ENCODE results near the gene MEIOSIN. TPM values are rescaled to one million over a fixed set of nuclear protein-coding genes. Genes with fewer than 3 reads are reported as not detected.

The MEIOSIN gene
- total and polyA plus RNA-seq, 2 donors (not counting 1 experiment from before 2014, with no cell fraction given), result not detected

DNA sequence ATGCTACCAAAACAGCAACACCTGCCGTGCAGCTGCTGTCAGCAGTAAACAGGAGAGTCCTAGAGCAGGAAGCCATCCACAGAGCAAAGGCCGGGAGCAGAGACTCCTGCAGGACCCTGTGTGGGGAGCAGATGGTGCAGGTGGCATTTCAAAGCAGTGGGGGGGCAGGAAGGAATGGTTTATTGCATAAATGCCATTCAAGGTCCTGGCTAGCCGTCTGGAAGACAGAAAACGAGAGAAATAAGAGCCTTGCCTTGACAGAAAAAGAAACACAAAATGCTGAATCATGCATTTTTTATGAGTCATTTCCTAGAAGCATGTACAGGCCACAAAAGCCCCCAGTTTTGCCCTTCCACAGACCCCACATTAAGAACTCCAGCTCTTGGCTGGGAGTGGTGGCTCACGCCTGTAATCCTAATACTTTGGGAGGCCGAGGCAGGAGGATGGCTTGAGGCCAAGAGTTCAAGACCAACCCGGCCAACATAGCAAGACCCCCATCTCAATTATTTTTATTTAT is 76.5 kb downstream of the MEIOSIN start:
- ChIA-PET POLR2A (interaction anchor here (0.6 to 0.7 kb wide), 2 partner anchors 27 to 1237 kb away, joined by 5 to 10 read pairs; no protein-coding TSS in a partner anchor), CTCF (no interaction called here)
- H3K4me3 ChIP-seq (ENCODE audit: control extremely low read depth in 1 of 5, extremely low read depth in 1 of 5, insufficient read depth in 1 of 5, low read depth in 2 of 5, low read length in 4 of 5), result no peak overlapping the region
- ATAC-seq (ENCODE audit: low read depth) (no peak), DNase-seq (no peak)
- no peaks in the 10 kb centered on the region for H3K79me2 ChIP-seq (ENCODE audit: control insufficient read depth, insufficient read depth, low read length)
- H3K36me3 ChIP-seq (replicated peaks in 1 of 2; ENCODE audit: control extremely low read depth in 1 of 2, control insufficient read depth in 1 of 2, extremely low read depth in 1 of 2, insufficient read depth in 2 of 2, low read length in 1 of 2), result no peaks in the 10 kb centered on the region
- WGBS (ENCODE audit: insufficient coverage), result 3% methylated on average over 4 of the region's 7 CpGs
- intact Hi-C loops (cut with micrococcal nuclease), result no loop called here
- TF ChIP-seq, protein P1, sequence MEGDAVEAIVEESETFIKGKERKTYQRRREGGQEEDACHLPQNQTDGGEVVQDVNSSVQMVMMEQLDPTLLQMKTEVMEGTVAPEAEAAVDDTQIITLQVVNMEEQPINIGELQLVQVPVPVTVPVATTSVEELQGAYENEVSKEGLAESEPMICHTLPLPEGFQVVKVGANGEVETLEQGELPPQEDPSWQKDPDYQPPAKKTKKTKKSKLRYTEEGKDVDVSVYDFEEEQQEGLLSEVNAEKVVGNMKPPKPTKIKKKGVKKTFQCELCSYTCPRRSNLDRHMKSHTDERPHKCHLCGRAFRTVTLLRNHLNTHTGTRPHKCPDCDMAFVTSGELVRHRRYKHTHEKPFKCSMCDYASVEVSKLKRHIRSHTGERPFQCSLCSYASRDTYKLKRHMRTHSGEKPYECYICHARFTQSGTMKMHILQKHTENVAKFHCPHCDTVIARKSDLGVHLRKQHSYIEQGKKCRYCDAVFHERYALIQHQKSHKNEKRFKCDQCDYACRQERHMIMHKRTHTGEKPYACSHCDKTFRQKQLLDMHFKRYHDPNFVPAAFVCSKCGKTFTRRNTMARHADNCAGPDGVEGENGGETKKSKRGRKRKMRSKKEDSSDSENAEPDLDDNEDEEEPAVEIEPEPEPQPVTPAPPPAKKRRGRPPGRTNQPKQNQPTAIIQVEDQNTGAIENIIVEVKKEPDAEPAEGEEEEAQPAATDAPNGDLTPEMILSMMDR (IDR thresholded peaks at IDR 0.05), result no peak
- no peak for TF ChIP-seq EZH2 (IDR thresholded peaks at IDR 0.05; ENCODE audit: borderline replicate concordance, insufficient read depth, low read depth, low read length, poor library complexity, severe bottlenecking)
- no peak overlapping the region for H3K27ac ChIP-seq (ENCODE audit: low read length in 2 of 2)
- Mint-ChIP-seq H3K4me1 (peaks cover 2% of the 10 kb centered on the region), H3K9me3 (ENCODE audit: insufficient read depth) (no peaks in the 10 kb centered on the region), H3K4me3 (no peak overlapping the region), H3K27me3 (peaks cover 3% of the 10 kb centered on the region), H3K27ac (no peak overlapping the region)
- peaks cover 2% of the 10 kb centered on the region in 2 donors for H3K4me1 ChIP-seq (ENCODE audit: control insufficient read depth in 2 of 2, insufficient read depth in 2 of 2, low read length in 2 of 2)
- no peak overlapping the region for H2AFZ ChIP-seq (ENCODE audit: insufficient read depth, low read depth, low read length, poor library complexity, severe bottlenecking)
- peaks cover 0 to 4% (median 0%) of the 10 kb centered on the region in 3 donors for H3K9me3 ChIP-seq (ENCODE audit: control extremely low read depth in 1 of 3, control insufficient read depth in 2 of 3, insufficient read depth in 1 of 3, low read length in 2 of 3)
- peaks cover 0 to 5% (median 2%) of the 10 kb centered on the region in 4 experiments for H3K27me3 ChIP-seq (replicated peaks in 1 of 4; ENCODE audit: control extremely low read depth in 1 of 4, control insufficient read depth in 3 of 4, insufficient read depth in 4 of 4, low read length in 3 of 4)
- H3K4me2 ChIP-seq (replicated peaks; ENCODE audit: low read depth, low read length, poor library complexity, severe bottlenecking), result no peak overlapping the region
- H3K9ac ChIP-seq (ENCODE audit: low read length), result no peak overlapping the region
- H4K20me1 ChIP-seq (ENCODE audit: control insufficient read depth, insufficient read depth, low read length, poor library complexity, severe bottlenecking), result no peaks in the 10 kb centered on the region

DNA sequence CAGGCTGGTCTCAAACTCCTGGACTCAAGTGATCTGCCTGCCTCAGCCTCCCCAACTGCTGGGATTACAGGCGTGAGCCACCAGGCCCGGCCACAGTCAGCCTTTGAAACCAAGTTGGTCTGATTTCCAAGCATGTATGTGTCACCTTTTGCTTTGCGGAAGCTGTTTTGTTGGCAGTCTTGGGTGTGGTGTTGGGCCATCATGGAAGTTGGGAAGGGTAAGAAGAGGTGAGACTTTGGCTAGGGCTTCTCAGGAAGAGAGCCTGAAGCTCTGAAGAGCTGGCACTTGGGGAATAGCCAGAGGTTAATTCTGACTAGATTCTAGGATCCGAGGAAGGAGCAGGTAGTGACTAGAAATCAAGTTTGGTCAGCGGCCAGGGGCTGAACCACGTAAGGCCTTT is 79.1 kb downstream of the MEIOSIN start:
- no peak for DNase-seq
- TF ChIP-seq EZH2 (IDR thresholded peaks at IDR 0.05; ENCODE audit: borderline replicate concordance, insufficient read depth, low read depth, low read length, poor library complexity, severe bottlenecking), result no peak
- TF ChIP-seq, protein P1 (IDR thresholded peaks at IDR 0.05), result no peak
- ChIA-PET POLR2A (no interaction called here), CTCF (interaction anchor here (1.4 kb wide), 1 partner anchor 12 kb away, joined by 4 read pairs; no protein-coding TSS in a partner anchor)
- 96% methylated on average over 5 of the region's 6 CpGs for WGBS (ENCODE audit: insufficient coverage)
- Histone ChIP-seq H3K27me3 (replicated peaks in 1 of 4; ENCODE audit: control extremely low read depth in 1 of 4, control insufficient read depth in 3 of 4, insufficient read depth in 4 of 4, low read length in 3 of 4) (peaks cover 0 to 8% (median 3%) of the 10 kb centered on the region in 4 experiments), H3K9ac (ENCODE audit: low read length) (no peak overlapping the region), H3K4me3 (ENCODE audit: control extremely low read depth in 1 of 5, extremely low read depth in 1 of 5, insufficient read depth in 1 of 5, low read depth in 2 of 5, low read length in 4 of 5) (no peak overlapping the region), H3K9me3 (ENCODE audit: control extremely low read depth in 1 of 3, control insufficient read depth in 2 of 3, insufficient read depth in 1 of 3, low read length in 2 of 3) (no peaks in the 10 kb centered on the region), H3K79me2 (ENCODE audit: control insufficient read depth, insufficient read depth, low read length) (no peaks in the 10 kb centered on the region), H4K20me1 (ENCODE audit: control insufficient read depth, insufficient read depth, low read length, poor library complexity, severe bottlenecking) (peaks cover 9% of the 10 kb centered on the region), H3K4me2 (replicated peaks; ENCODE audit: low read depth, low read length, poor library complexity, severe bottlenecking) (no peak overlapping the region), H3K4me1 (ENCODE audit: control insufficient read depth in 2 of 2, insufficient read depth in 2 of 2, low read length in 2 of 2) (peaks cover 16 to 19% of the 10 kb centered on the region in 2 donors), H2AFZ (ENCODE audit: insufficient read depth, low read depth, low read length, poor library complexity, severe bottlenecking) (no peak overlapping the region), H3K27ac (ENCODE audit: low read length in 2 of 2) (no peak overlapping the region), H3K36me3 (replicated peaks in 1 of 2; ENCODE audit: control extremely low read depth in 1 of 2, control insufficient read depth in 1 of 2, extremely low read depth in 1 of 2, insufficient read depth in 2 of 2, low read length in 1 of 2) (no peaks in the 10 kb centered on the region)
- H3K9me3 Mint-ChIP-seq (ENCODE audit: insufficient read depth), result no peaks in the 10 kb centered on the region
- no peak overlapping the region for H3K4me3 Mint-ChIP-seq
- no peak overlapping the region for H3K27ac Mint-ChIP-seq
- peaks cover 7% of the 10 kb centered on the region for H3K4me1 Mint-ChIP-seq
- intact Hi-C loops (cut with micrococcal nuclease), result no loop called here
- peaks cover 3% of the 10 kb centered on the region for H3K27me3 Mint-ChIP-seq
- ATAC-seq (ENCODE audit: low read depth), result no peak

Data from B cell (primary cell).